HepG2 (cell line): ENCODE results near the gene SNRPB2. TPM values are rescaled to one million over a fixed set of nuclear protein-coding genes. Genes with fewer than 3 reads are reported as not detected.

Experiments used
- ARID3A ChIP-seq: IDR thresholded peaks from 2 replicates; pipeline ENCODE4 v1.6.1; 2012; ENCODE audit warnings: low read depth, low read length, improper control_type of control experiment
- ATF3 ChIP-seq: sonication (generic); formaldehyde crosslinking; IDR thresholded peaks from 2 replicates; pipeline ENCODE4 v1.4.0; 2020; ENCODE audit warnings: missing genetic modification reagents
- DPF2 ChIP-seq: sonication (generic); formaldehyde crosslinking; IDR thresholded peaks from 2 replicates; pipeline ENCODE4 v1.4.0; 2020; ENCODE audit warnings: mild to moderate bottlenecking, low read depth, missing genetic modification reagents, borderline replicate concordance
- ELF3 ChIP-seq: IDR thresholded peaks from 2 replicates; pipeline ENCODE4 v1.6.1; 2016; ENCODE audit warnings: missing genetic modification reagents, missing compliant biosample characterization
- FOXA1 ChIP-seq, 2 experiments: fragments of 450-650 bp in 1 of 2; sonication (generic) in 1 of 2; formaldehyde crosslinking in 1 of 2; IDR thresholded peaks; 2 replicates each; pipeline versions ENCODE4 v1.4.0 to v1.6.1; 2016 to 2020; ENCODE audit warnings: missing genetic modification reagents in 1 of 2
- ISX ChIP-seq: sonication (generic); formaldehyde crosslinking; conservative IDR thresholded peaks from 2 replicates; pipeline ENCODE4 v1.5.0; 2020; ENCODE audit warnings: missing genetic modification reagents
- KLF15 ChIP-seq: sonication (generic); formaldehyde crosslinking; IDR thresholded peaks from 2 replicates; pipeline ENCODE4 v1.8.1; 2023; ENCODE audit warnings: borderline replicate concordance, mild to moderate bottlenecking, inconsistent platforms, missing genetic modification reagents, mixed read lengths
- MZF1 ChIP-seq: sonication (generic); formaldehyde crosslinking; IDR thresholded peaks from 2 replicates; pipeline ENCODE4 v1.8.1; 2023; ENCODE audit warnings: mild to moderate bottlenecking, missing genetic modification reagents, borderline replicate concordance
- PREB ChIP-seq: sonication (generic); formaldehyde crosslinking; IDR thresholded peaks from 2 replicates; pipeline ENCODE4 v1.4.0; 2020; ENCODE audit warnings: missing genetic modification reagents
- U2AF1 ChIP-seq: fragments of 200-400 bp; formaldehyde crosslinking; optimal IDR thresholded peaks from 2 replicates; pipeline ENCODE3; 2017; ENCODE audit warnings: mild to moderate bottlenecking, low read depth, low read length
- ZBTB21 ChIP-seq: sonication (generic); formaldehyde crosslinking; IDR thresholded peaks from 2 replicates; pipeline ENCODE4 v1.4.0; 2020; ENCODE audit warnings: missing genetic modification reagents
- ZMYM2 ChIP-seq: sonication (generic); formaldehyde crosslinking; IDR thresholded peaks from 2 replicates; pipeline ENCODE4 v1.8.0; 2022; ENCODE audit warnings: mild to moderate bottlenecking, missing genetic modification reagents
- ZNF3 ChIP-seq: IDR thresholded peaks from 2 replicates; pipeline ENCODE4 v1.7.0; 2017; ENCODE audit warnings: inconsistent platforms
- ZNF558 ChIP-seq: sonication (generic); formaldehyde crosslinking; IDR thresholded peaks from 2 replicates; pipeline ENCODE4 v1.9.0; 2022; ENCODE audit warnings: mild to moderate bottlenecking, missing genetic modification reagents, borderline replicate concordance
- polyA plus RNA-seq, 8 experiments: library from polyadenylated mRNA; depleted of rRNA in 3 of 8; stranded (reverse) in 7 of 8; unstranded in 1 of 8; fragments of >200 nt; fragmentation: Illumina TruSeq in 4 of 8; extraction: Trizol in 4 of 8; gene quantifications; 2 replicates each; pipeline versions ENCODE4 v1.2.1 to v1.2.3, GENCODE V29; 2011 to 2016; ENCODE audit warnings: low read depth in 4 of 8, missing spikeins in 1 of 8, mixed read lengths in 1 of 8; ENCODE audit not compliant: insufficient read depth in 1 of 8
- total RNA-seq, 5 experiments: library from RNA; depleted of rRNA; stranded (reverse); fragments of >200 nt; fragmentation: Illumina TruSeq; extraction: Trizol; gene quantifications; 2 replicates each; pipeline ENCODE4 v1.2.3, GENCODE V29; 2016; ENCODE audit warnings: low read depth in 1 of 5
- TF ChIP-seq, protein P1 (sequence below): sonication (generic); formaldehyde crosslinking; IDR thresholded peaks from 2 replicates; pipeline ENCODE4 v1.4.0; 2020; ENCODE audit warnings: missing genetic modification reagents, mild to moderate bottlenecking, borderline replicate concordance
- TF ChIP-seq, protein P2 (sequence below): sonication (generic); formaldehyde crosslinking; IDR thresholded peaks from 2 replicates; pipeline ENCODE4 v1.4.0; 2020; ENCODE audit warnings: missing genetic modification reagents, borderline replicate concordance

Gene SNRPB2
- total and polyA plus RNA-seq, 2 of the 13 experiments (the other 11 are each of a cell fraction or from before 2014, with no cell fraction given) = 107 to 204 TPM

GRCh38 chr20:16729565-16730460, at the start of gene SNRPB2 (continued):
- TF ChIP-seq, protein P1, sequence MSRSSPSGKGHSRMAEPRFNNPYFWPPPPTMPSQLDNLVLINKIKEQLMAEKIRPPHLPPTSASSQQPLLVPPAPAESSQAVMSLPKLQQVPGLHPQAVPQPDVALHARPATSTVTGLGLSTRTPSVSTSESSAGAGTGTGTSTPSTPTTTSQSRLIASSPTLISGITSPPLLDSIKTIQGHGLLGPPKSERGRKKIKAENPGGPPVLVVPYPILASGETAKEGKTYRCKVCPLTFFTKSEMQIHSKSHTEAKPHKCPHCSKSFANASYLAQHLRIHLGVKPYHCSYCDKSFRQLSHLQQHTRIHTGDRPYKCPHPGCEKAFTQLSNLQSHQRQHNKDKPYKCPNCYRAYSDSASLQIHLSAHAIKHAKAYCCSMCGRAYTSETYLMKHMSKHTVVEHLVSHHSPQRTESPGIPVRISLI (CRISPR knock-in tag) = peak; percentile 76; the same call in 1 of the 2 replicates
- TF ChIP-seq FOXA1 (IDR thresholded peaks at IDR 0.05) = no peak
- peak; percentile 56; the same call in 1 of the 2 replicates for TF ChIP-seq FOXA1 (CRISPR knock-in tag; IDR thresholded peaks at IDR 0.05)
- TF ChIP-seq U2AF1 = peak; percentile 99
- peak; percentile 100 for TF ChIP-seq ELF3 (CRISPR knock-in tag)
- peak; percentile 34; the same call in 1 of the 2 replicates for TF ChIP-seq DPF2 (CRISPR knock-in tag)
- TF ChIP-seq ARID3A = peak; percentile 14; the same call in 1 of the 2 replicates
- TF ChIP-seq ISX (CRISPR knock-in tag) = 0 out of 2 replicates have a peak, but pooled peaks have one; percentile 39
- TF ChIP-seq, protein P2, sequence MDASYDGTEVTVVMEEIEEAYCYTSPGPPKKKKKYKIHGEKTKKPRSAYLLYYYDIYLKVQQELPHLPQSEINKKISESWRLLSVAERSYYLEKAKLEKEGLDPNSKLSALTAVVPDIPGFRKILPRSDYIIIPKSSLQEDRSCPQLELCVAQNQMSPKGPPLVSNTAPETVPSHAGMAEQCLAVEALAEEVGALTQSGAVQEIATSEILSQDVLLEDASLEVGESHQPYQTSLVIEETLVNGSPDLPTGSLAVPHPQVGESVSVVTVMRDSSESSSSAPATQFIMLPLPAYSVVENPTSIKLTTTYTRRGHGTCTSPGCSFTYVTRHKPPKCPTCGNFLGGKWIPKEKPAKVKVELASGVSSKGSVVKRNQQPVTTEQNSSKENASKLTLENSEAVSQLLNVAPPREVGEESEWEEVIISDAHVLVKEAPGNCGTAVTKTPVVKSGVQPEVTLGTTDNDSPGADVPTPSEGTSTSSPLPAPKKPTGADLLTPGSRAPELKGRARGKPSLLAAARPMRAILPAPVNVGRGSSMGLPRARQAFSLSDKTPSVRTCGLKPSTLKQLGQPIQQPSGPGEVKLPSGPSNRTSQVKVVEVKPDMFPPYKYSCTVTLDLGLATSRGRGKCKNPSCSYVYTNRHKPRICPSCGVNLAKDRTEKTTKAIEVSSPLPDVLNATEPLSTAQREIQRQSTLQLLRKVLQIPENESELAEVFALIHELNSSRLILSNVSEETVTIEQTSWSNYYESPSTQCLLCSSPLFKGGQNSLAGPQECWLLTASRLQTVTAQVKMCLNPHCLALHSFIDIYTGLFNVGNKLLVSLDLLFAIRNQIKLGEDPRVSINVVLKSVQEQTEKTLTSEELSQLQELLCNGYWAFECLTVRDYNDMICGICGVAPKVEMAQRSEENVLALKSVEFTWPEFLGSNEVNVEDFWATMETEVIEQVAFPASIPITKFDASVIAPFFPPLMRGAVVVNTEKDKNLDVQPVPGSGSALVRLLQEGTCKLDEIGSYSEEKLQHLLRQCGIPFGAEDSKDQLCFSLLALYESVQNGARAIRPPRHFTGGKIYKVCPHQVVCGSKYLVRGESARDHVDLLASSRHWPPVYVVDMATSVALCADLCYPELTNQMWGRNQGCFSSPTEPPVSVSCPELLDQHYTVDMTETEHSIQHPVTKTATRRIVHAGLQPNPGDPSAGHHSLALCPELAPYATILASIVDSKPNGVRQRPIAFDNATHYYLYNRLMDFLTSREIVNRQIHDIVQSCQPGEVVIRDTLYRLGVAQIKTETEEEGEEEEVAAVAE (CRISPR knock-in tag) = peak; percentile 95
- TF ChIP-seq ATF3 (CRISPR knock-in tag) = peak; percentile 86
- peak; percentile 94; the same call in 1 of the 2 replicates for TF ChIP-seq ZNF558 (CRISPR knock-in tag)
- 0 out of 2 replicates have a peak, but pooled peaks have one; percentile 80 for TF ChIP-seq KLF15 (CRISPR knock-in tag)
- no peak for TF ChIP-seq MZF1 (CRISPR knock-in tag)
- TF ChIP-seq ZNF3 = 0 out of 2 replicates have a peak, but pooled peaks have one; percentile 63
- peak; percentile 59; the same call in 1 of the 2 replicates for TF ChIP-seq PREB (CRISPR knock-in tag)
- TF ChIP-seq ZMYM2 (CRISPR knock-in tag) = no peak
- peak; percentile 69; the same call in 1 of the 2 replicates for TF ChIP-seq ZBTB21 (CRISPR knock-in tag)
